ENCODE data around the gene PUS1.

PUS1 gene

GRCh38 chr12:131942671-131943070 is 13.6 kb downstream of the PUS1 start:
- no peak for TF ChIP-seq CTCF (IDR thresholded peaks at IDR 0.05; ENCODE audit: low read depth, low read length)

GRCh38 chr12:131943389-131943788 is 14.3 kb downstream of the PUS1 start:
- no peak overlapping the region for H3K4me3 ChIP-seq (ENCODE audit: low read depth, low read length)
- TF ChIP-seq CTCF (IDR thresholded peaks at IDR 0.05; ENCODE audit: low read depth, low read length): no peak

More at GRCh38 chr12:131942671-131943070, 13.6 kb downstream of the PUS1 start:
- H3K4me3 ChIP-seq (ENCODE audit: low read depth, low read length): no peak overlapping the region

GRCh38 chr12:131943876-131944275 is 14.8 kb downstream of the PUS1 start:
- no peak for TF ChIP-seq CTCF (IDR thresholded peaks at IDR 0.05; ENCODE audit: low read depth, low read length)
- no peak overlapping the region for H3K4me3 ChIP-seq (ENCODE audit: low read depth, low read length)

- no peak for TF ChIP-seq CTCF (IDR thresholded peaks at IDR 0.05; ENCODE audit: low read depth, low read length)
- H3K4me3 ChIP-seq (ENCODE audit: low read depth, low read length): no peak overlapping the region
Measured at GRCh38 chr12:131944601-131945251, 15.7 kb downstream of the PUS1 start.

- no peak for TF ChIP-seq CTCF (IDR thresholded peaks at IDR 0.05; ENCODE audit: low read depth, low read length)
- H3K4me3 ChIP-seq (ENCODE audit: low read depth, low read length): no peak overlapping the region
Measured at GRCh38 chr12:131946757-131947156, 17.7 kb downstream of the PUS1 start.

- no peak overlapping the region for H3K4me3 ChIP-seq (ENCODE audit: low read depth, low read length)
- TF ChIP-seq CTCF (IDR thresholded peaks at IDR 0.05; ENCODE audit: low read depth, low read length): no peak
Measured at GRCh38 chr12:131947482-131948027, 18.5 kb downstream of the PUS1 start.

GRCh38 chr12:131948166-131948712 is 19.2 kb downstream of the PUS1 start:
- no peak overlapping the region for H3K4me3 ChIP-seq (ENCODE audit: low read depth, low read length)
- no peak for TF ChIP-seq CTCF (IDR thresholded peaks at IDR 0.05; ENCODE audit: low read depth, low read length)

- H3K4me3 ChIP-seq (ENCODE audit: low read depth, low read length): peak overlapping the region; percentile 55
Measured at GRCh38 chr12:131948713-131949430, 19.8 kb downstream of the PUS1 start.
